H9 (cell line): Measurements from ENCODE around the gene DSE. TPM values are rescaled to one million over a fixed set of nuclear protein-coding genes. Genes with fewer than 3 reads are reported as not detected.

ENCODE experiments used
- DNase-seq: peaks from one replicate; pipeline ENCODE4 v3.0.0-alpha.2; 2017
- H2AFZ ChIP-seq: one replicate; pipeline ENCODE4 v1.6.1; 2013; ENCODE audit warnings: mild to moderate bottlenecking, low read length, control low read depth, moderate library complexity
- H2AK5ac ChIP-seq: 2 replicates; pipeline ENCODE4 v1.6.1; 2013; ENCODE audit warnings: low read length, control low read depth, mixed read lengths; ENCODE audit not compliant: insufficient read length
- H2BK120ac ChIP-seq: one replicate; pipeline ENCODE4 v1.6.1; 2013; ENCODE audit warnings: low read depth, mild to moderate bottlenecking, low read length, control low read depth, inconsistent platforms; ENCODE audit not compliant: poor library complexity, severe bottlenecking
- H2BK12ac ChIP-seq: 2 replicates; pipeline ENCODE4 v1.6.1; 2013; ENCODE audit warnings: low read length, control low read depth, mixed read lengths, low read depth; ENCODE audit not compliant: insufficient read length
- H2BK15ac ChIP-seq: 2 replicates; pipeline ENCODE4 v1.6.1; 2013; ENCODE audit warnings: low read depth, low read length, control low read depth
- H2BK20ac ChIP-seq: one replicate; pipeline ENCODE4 v1.6.1; 2013; ENCODE audit warnings: low read depth, mild to moderate bottlenecking, low read length, control low read depth, inconsistent platforms; ENCODE audit not compliant: poor library complexity, severe bottlenecking
- H2BK5ac ChIP-seq: 2 replicates; pipeline ENCODE4 v1.6.1; 2013; ENCODE audit warnings: low read length, control low read depth, mixed read lengths; ENCODE audit not compliant: insufficient read length
- H3K14ac ChIP-seq: 2 replicates; pipeline ENCODE4 v1.6.1; 2013; ENCODE audit warnings: low read length, control low read depth; ENCODE audit not compliant: insufficient read depth
- H3K18ac ChIP-seq: 2 replicates; pipeline ENCODE4 v1.6.1; 2013; ENCODE audit warnings: low read depth, mild to moderate bottlenecking, mixed read lengths, low read length, control low read depth; ENCODE audit not compliant: insufficient read length
- H3K23ac ChIP-seq: 2 replicates; pipeline ENCODE4 v1.6.1; 2013; ENCODE audit warnings: low read length, control low read depth, mixed read lengths, low read depth; ENCODE audit not compliant: insufficient read length
- H3K23me2 ChIP-seq: 2 replicates; pipeline ENCODE4 v1.6.1; 2013; ENCODE audit warnings: low read depth, mild to moderate bottlenecking, mixed read lengths, low read length, control low read depth; ENCODE audit not compliant: insufficient read length, poor library complexity, severe bottlenecking
- H3K27ac ChIP-seq: 2 replicates; pipeline ENCODE4 v1.5.1; 2013; ENCODE audit warnings: low read length, control low read depth, mixed read lengths, low read depth; ENCODE audit not compliant: insufficient read length
- H3K27me3 ChIP-seq: 2 replicates; pipeline ENCODE4 v1.6.1; 2013; ENCODE audit warnings: low read length, control low read depth, inconsistent platforms; ENCODE audit not compliant: insufficient read depth
- H3K4ac ChIP-seq: 2 replicates; pipeline ENCODE4 v1.6.1; 2013; ENCODE audit warnings: low read depth, mild to moderate bottlenecking, control low read depth, inconsistent platforms, low read length, moderate library complexity
- H3K4me1 ChIP-seq: 2 replicates; pipeline ENCODE4 v1.6.1; 2013; ENCODE audit warnings: low read length, control low read depth, inconsistent platforms; ENCODE audit not compliant: insufficient read depth
- H3K4me2 ChIP-seq: 2 replicates; pipeline ENCODE4 v1.6.1; 2013; ENCODE audit warnings: low read length, control low read depth, mixed read lengths; ENCODE audit not compliant: insufficient read length, insufficient read depth
- H3K56ac ChIP-seq: 2 replicates; pipeline ENCODE4 v1.6.1; 2013; ENCODE audit warnings: low read depth, mild to moderate bottlenecking, mixed read lengths, low read length, control low read depth; ENCODE audit not compliant: insufficient read length
- H3K79me1 ChIP-seq: 2 replicates; pipeline ENCODE4 v1.6.1; 2013; ENCODE audit warnings: low read depth, mild to moderate bottlenecking, moderate library complexity, low read length, control low read depth, inconsistent platforms; ENCODE audit not compliant: insufficient read depth, poor library complexity, severe bottlenecking
- H3K79me2 ChIP-seq: 2 replicates; pipeline ENCODE4 v1.6.1; 2013; ENCODE audit warnings: low read length, control low read depth, inconsistent platforms; ENCODE audit not compliant: insufficient read depth
- H3K9ac ChIP-seq: 2 replicates; pipeline ENCODE4 v1.6.1; 2013; ENCODE audit warnings: low read length, control low read depth, mixed read lengths; ENCODE audit not compliant: insufficient read length; ENCODE audit errors: extremely low read depth
- H3K9me3 ChIP-seq: one replicate; pipeline ENCODE4 v1.6.1; 2013; ENCODE audit warnings: low read depth, low read length, inconsistent platforms; ENCODE audit not compliant: control insufficient read depth
- H3T11ph ChIP-seq: one replicate; pipeline ENCODE4 v1.6.1; 2013; ENCODE audit warnings: mild to moderate bottlenecking, low read length, control low read depth, inconsistent platforms
- H4K20me1 ChIP-seq: one replicate; pipeline ENCODE4 v1.6.1; 2013; ENCODE audit not compliant: control insufficient read depth, insufficient read length, insufficient read depth
- H4K5ac ChIP-seq: 2 replicates; pipeline ENCODE4 v1.6.1; 2013; ENCODE audit warnings: low read depth, mild to moderate bottlenecking, mixed read lengths, low read length, control low read depth; ENCODE audit not compliant: insufficient read length
- H4K8ac ChIP-seq: replicated peaks from 2 replicates; pipeline ENCODE4 v1.6.1; 2013; ENCODE audit warnings: low read length, control low read depth, mixed read lengths, low read depth; ENCODE audit not compliant: insufficient read length
- H4K91ac ChIP-seq: 2 replicates; pipeline ENCODE4 v1.6.1; 2013; ENCODE audit warnings: low read depth, mild to moderate bottlenecking, moderate library complexity, mixed read lengths, low read length, control low read depth; ENCODE audit not compliant: insufficient read length
- H3K27ac Mint-ChIP-seq, 3 experiments: 2 replicates in 2 of 3; 3 replicates in 1 of 3; pipeline ENCODE4 v1.8.0; 2020 to 2021; ENCODE audit warnings: mixed read lengths in 3 of 3, mild to moderate bottlenecking in 1 of 3, moderate library complexity in 1 of 3
- H3K27me3 Mint-ChIP-seq: 2 replicates; pipeline ENCODE4 v1.8.0; 2021; ENCODE audit warnings: low read depth, mild to moderate bottlenecking, moderate library complexity, mixed read lengths
- H3K36me3 Mint-ChIP-seq, 3 experiments: 2 replicates in 2 of 3; 3 replicates in 1 of 3; pipeline ENCODE4 v1.8.0; 2020 to 2021; ENCODE audit warnings: low read depth in 3 of 3, mixed read lengths in 3 of 3; ENCODE audit not compliant: insufficient read depth in 1 of 3
- H3K4me1 Mint-ChIP-seq, 2 experiments: 2 replicates each; pipeline ENCODE4 v1.8.0; 2020; ENCODE audit warnings: mixed read lengths in 2 of 2
- H3K4me3 Mint-ChIP-seq, 2 experiments: 2 replicates in 1 of 2; 3 replicates in 1 of 2; pipeline ENCODE4 v1.8.0; 2020 to 2021; ENCODE audit warnings: mild to moderate bottlenecking in 2 of 2, mixed read lengths in 2 of 2, moderate library complexity in 1 of 2
- H3K9me3 Mint-ChIP-seq, 2 experiments: 2 replicates in 1 of 2; 3 replicates in 1 of 2; pipeline ENCODE4 v1.8.0; 2020; ENCODE audit warnings: mild to moderate bottlenecking in 2 of 2, mixed read lengths in 2 of 2, moderate library complexity in 1 of 2
- total RNA-seq: library from RNA; stranded (reverse); gene quantifications from 2 replicates; pipeline ENCODE4 v1.2.1, GENCODE V29; 2021
- TF ChIP-seq, protein P1 (sequence below): fragments of 200-600 bp; sonication (generic); conservative IDR thresholded peaks from 3 replicates; pipeline ENCODE4 v1.8.0; 2021; ENCODE audit warnings: antibody characterized with exemption, mild to moderate bottlenecking

DSE gene
- total RNA-seq, 1 experiment from 2014 or later: 45.6 TPM

DNA sequence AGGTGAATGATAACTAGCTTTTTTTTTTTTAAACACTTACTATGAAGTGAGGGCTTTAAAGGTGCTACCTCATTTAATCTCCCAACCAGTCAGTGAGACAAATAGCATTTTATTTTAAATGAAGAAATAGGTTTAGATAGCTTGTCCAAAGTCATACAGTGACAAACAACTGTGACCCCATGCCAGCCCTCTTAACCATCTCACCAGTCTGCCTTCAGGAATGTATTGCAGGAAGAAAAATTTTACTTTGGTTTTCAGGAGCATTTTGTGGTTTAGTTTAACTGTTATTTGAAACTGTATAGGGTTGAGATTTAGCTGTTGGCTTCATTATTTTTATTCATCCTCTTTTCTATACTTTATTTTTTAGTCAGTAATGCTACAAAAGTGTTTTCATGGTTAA lies 18.6 kb downstream of the DSE start:
- Mint-ChIP-seq H3K27ac (no peak overlapping the region), H3K9me3 (no peaks in the 10 kb centered on the region), H3K27me3 (no peaks in the 10 kb centered on the region), H3K4me3 (no peak overlapping the region), H3K36me3 (peaks cover 0 to 2% (median under 1%) of the 10 kb centered on the region in 3 experiments; a peak in 1 of 7 replicates), H3K4me1 (peaks cover 14 to 15% of the 10 kb centered on the region in 2 experiments)
- Histone ChIP-seq H2BK5ac (no peak overlapping the region), H3K18ac (no peak overlapping the region), H3K4ac (no peak overlapping the region), H2BK15ac (no peak overlapping the region), H3K4me2 (no peak overlapping the region), H3K14ac (no peak overlapping the region), H3K79me2 (peaks cover 13% of the 10 kb centered on the region; the same call in 1 of the 2 replicates), H3K56ac (no peak overlapping the region), H3T11ph (no peak overlapping the region), H4K8ac (no peak overlapping the region), H3K27me3 (no peaks in the 10 kb centered on the region), H2AFZ (no peak overlapping the region), H2BK120ac (no peak overlapping the region), H4K20me1 (no peaks in the 10 kb centered on the region), H3K79me1 (no peaks in the 10 kb centered on the region), H4K5ac (no peak overlapping the region), H3K27ac (no peak overlapping the region), H4K91ac (no peak overlapping the region), H2AK5ac (no peak overlapping the region), H3K23ac (no peak overlapping the region), H2BK12ac (no peak overlapping the region), H2BK20ac (no peak overlapping the region), H3K9ac (no peak overlapping the region), H3K4me1 (peaks cover 8% of the 10 kb centered on the region), H3K9me3 (no peaks in the 10 kb centered on the region), H3K23me2 (no peaks in the 10 kb centered on the region)
- no peak for DNase-seq
- TF ChIP-seq, protein P1, sequence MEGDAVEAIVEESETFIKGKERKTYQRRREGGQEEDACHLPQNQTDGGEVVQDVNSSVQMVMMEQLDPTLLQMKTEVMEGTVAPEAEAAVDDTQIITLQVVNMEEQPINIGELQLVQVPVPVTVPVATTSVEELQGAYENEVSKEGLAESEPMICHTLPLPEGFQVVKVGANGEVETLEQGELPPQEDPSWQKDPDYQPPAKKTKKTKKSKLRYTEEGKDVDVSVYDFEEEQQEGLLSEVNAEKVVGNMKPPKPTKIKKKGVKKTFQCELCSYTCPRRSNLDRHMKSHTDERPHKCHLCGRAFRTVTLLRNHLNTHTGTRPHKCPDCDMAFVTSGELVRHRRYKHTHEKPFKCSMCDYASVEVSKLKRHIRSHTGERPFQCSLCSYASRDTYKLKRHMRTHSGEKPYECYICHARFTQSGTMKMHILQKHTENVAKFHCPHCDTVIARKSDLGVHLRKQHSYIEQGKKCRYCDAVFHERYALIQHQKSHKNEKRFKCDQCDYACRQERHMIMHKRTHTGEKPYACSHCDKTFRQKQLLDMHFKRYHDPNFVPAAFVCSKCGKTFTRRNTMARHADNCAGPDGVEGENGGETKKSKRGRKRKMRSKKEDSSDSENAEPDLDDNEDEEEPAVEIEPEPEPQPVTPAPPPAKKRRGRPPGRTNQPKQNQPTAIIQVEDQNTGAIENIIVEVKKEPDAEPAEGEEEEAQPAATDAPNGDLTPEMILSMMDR: no peak
